ENCODE measurements around the gene NGEF. TPM values are rescaled to one million over a fixed set of nuclear protein-coding genes. Genes with fewer than 3 reads are reported as not detected.

Gene NGEF
- total and polyA plus RNA-seq, 9 of the 15 experiments (the other 6 are each of a cell fraction or from before 2014, with no cell fraction given), result 0.07 to 0.17 (median 0.09) TPM; not detected in 6

- no peak for TF ChIP-seq MBD1 (CRISPR knock-in tag; IDR thresholded peaks at IDR 0.05)
- no peak for TF ChIP-seq PHF21A (IDR thresholded peaks at IDR 0.05; ENCODE audit: borderline replicate concordance, low read depth)
- no peak for TF ChIP-seq ZNF586 (CRISPR knock-in tag; conservative IDR thresholded peaks at IDR 0.05)
- no peak for TF ChIP-seq MTA1 (IDR thresholded peaks at IDR 0.05; ENCODE audit: borderline replicate concordance)
- TF ChIP-seq CREB5 (CRISPR knock-in tag; IDR thresholded peaks at IDR 0.05), result no peak
- no peak for TF ChIP-seq POLR2AphosphoS5 (IDR thresholded peaks at IDR 0.05; ENCODE audit: control insufficient read depth, insufficient read depth, low read depth, low read length)
These were observed 21.2 kb upstream of the NGEF start (continued) for GRCh38 chr2:233034091-233034882.

- H3K9ac ChIP-seq (ENCODE audit: insufficient read depth in 1 of 2, low read depth in 2 of 2, low read length in 2 of 2), result no peak overlapping the region
- CTCF ChIA-PET (ENCODE audit: low intra/inter-chr PET ratio), result no interaction called here
- intact Hi-C loops (cut with micrococcal nuclease), result no loop called here
- H3K4me2 ChIP-seq (ENCODE audit: insufficient read depth, low read length), result no peak overlapping the region
- no peak for FAIRE-seq
- H3K79me2 ChIP-seq (ENCODE audit: control insufficient read depth, insufficient read depth, low read length), result no peaks in the 10 kb centered on the region
- H3K36me3 ChIP-seq (ENCODE audit: control insufficient read depth, insufficient read depth, low read length), result no peaks in the 10 kb centered on the region
- H3K4me1 ChIP-seq (replicated peaks in 1 of 2; ENCODE audit: control insufficient read depth in 2 of 2, insufficient read depth in 2 of 2, low read length in 2 of 2), result peaks cover 0 to 9% of the 10 kb centered on the region in 2 experiments; a peak in 2 of 5 replicates
- BruUV-seq (replicated peaks), result no TSS peak
- ATAC-seq, result no peak
- no peaks in the 10 kb centered on the region for H4K20me1 ChIP-seq (replicated peaks; ENCODE audit: control insufficient read depth, insufficient read depth, low read length)
- H3K4me3 ChIP-seq, result no peak overlapping the region
- H3K27me3 ChIP-seq (ENCODE audit: control insufficient read depth in 2 of 2, insufficient read depth in 2 of 2, low read length in 2 of 2), result peaks cover 3 to 28% of the 10 kb centered on the region in 2 experiments; a peak in 3 of 5 replicates
- H3K9me3 ChIP-seq (replicated peaks; ENCODE audit: control insufficient read depth, insufficient read depth, low read depth, low read length), result no peaks in the 10 kb centered on the region; the same call in 1 of the 2 replicates
- POLR2A ChIA-PET, result no interaction called here
- H3K27ac ChIP-seq (ENCODE audit: extremely low read depth, low read depth, low read length), result no peak overlapping the region
- no peak for DNase-seq (ENCODE audit: extremely low read depth in 1 of 4, low spot score in 3 of 4)
- in situ Hi-C loops (cut with MboI), result no loop called here
- WGBS (ENCODE audit: insufficient coverage, low coverage, missing lambda C conversion rate), result 8% methylated on average over 9 of the region's 9 CpGs
- H2AFZ ChIP-seq (ENCODE audit: low read depth, low read length), result no peak overlapping the region
- H3K9me1 ChIP-seq (ENCODE audit: control insufficient read depth, insufficient read depth, low read length), result no peaks in the 10 kb centered on the region
- TF ChIP-seq CLOCK (CRISPR knock-in tag; IDR thresholded peaks at IDR 0.05; ENCODE audit: borderline replicate concordance) (no peak), PPARD (CRISPR knock-in tag; IDR thresholded peaks at IDR 0.05) (no peak), NCOR1 (IDR thresholded peaks at IDR 0.05) (no peak), FOXA3 (CRISPR knock-in tag; conservative IDR thresholded peaks at IDR 0.05 in 1 of 2, IDR thresholded peaks at IDR 0.05 in 1 of 2) (no peak), NR2C1 (IDR thresholded peaks at IDR 0.05) (no peak), NR2C1 (tag; IDR thresholded peaks at IDR 0.05) (no peak), CBFA2T3 (IDR thresholded peaks at IDR 0.05) (no peak), ZNF655 (CRISPR knock-in tag; IDR thresholded peaks at IDR 0.05) (no peak)
These were observed 20.6 kb upstream of the NGEF start for GRCh38 chr2:233033672-233034071.

Measured in K562 (cell line).